Astrocyte (in vitro differentiated cells and primary cell): ENCODE results near the gene SRPK1. TPM values are rescaled to one million over a fixed set of nuclear protein-coding genes. Genes with fewer than 3 reads are reported as not detected.

ENCODE experiments used
- DNase-seq: peaks from one replicate; pipeline ENCODE4 v3.0.0-alpha.2; 2010; ENCODE audit warnings: low read depth
- FAIRE-seq: peaks from 2 replicates; lab custom pipeline; 2011; peaks lifted over from hg19 to GRCh38; lab: Jason Lieb, UNC
- H2AFZ ChIP-seq: 2 replicates; pipeline ENCODE4 v1.6.0; 2012; ENCODE audit warnings: low read depth, low read length, inconsistent platforms
- H3K27ac ChIP-seq: 2 replicates; pipeline ENCODE4 v1.5.1; 2011; ENCODE audit warnings: low read depth, low read length, inconsistent platforms
- H3K27me3 ChIP-seq: 2 replicates; pipeline ENCODE4 v1.6.0; 2011; ENCODE audit warnings: low read length, inconsistent platforms; ENCODE audit not compliant: insufficient read depth
- H3K36me3 ChIP-seq: 2 replicates; pipeline ENCODE4 v1.5.1; 2011; ENCODE audit warnings: low read length, inconsistent platforms; ENCODE audit not compliant: insufficient read depth
- H3K4me1 ChIP-seq: 2 replicates; pipeline ENCODE4 v1.5.1; 2011; ENCODE audit warnings: low read length, inconsistent platforms; ENCODE audit not compliant: insufficient read depth
- H3K4me2 ChIP-seq: 2 replicates; pipeline ENCODE4 v1.6.0; 2012; ENCODE audit warnings: low read length, inconsistent platforms
- H3K4me3 ChIP-seq: 2 replicates; pipeline ENCODE4 v1.5.1; 2011; ENCODE audit warnings: low read depth, mild to moderate bottlenecking, low read length, inconsistent platforms; ENCODE audit not compliant: insufficient read depth
- H3K79me2 ChIP-seq: 2 replicates; pipeline ENCODE4 v1.6.0; 2012; ENCODE audit warnings: mild to moderate bottlenecking, low read length, inconsistent platforms; ENCODE audit not compliant: insufficient read depth
- H3K9ac ChIP-seq: 2 replicates; pipeline ENCODE4 v1.6.0; 2012; ENCODE audit warnings: mild to moderate bottlenecking, low read length, inconsistent platforms
- H3K9me3 ChIP-seq: 2 replicates; pipeline ENCODE4 v1.5.1; 2012; ENCODE audit warnings: low read depth, mild to moderate bottlenecking, low read length, inconsistent platforms; ENCODE audit not compliant: insufficient read depth
- H4K20me1 ChIP-seq: 2 replicates; pipeline ENCODE4 v1.6.0; 2012; ENCODE audit warnings: low read length, inconsistent platforms; ENCODE audit not compliant: insufficient read depth
- H3K27ac Mint-ChIP-seq: one replicate; pipeline ENCODE4 v1.8.0; 2021; ENCODE audit warnings: mild to moderate bottlenecking, mixed read lengths; ENCODE audit not compliant: unreplicated experiment
- H3K27me3 Mint-ChIP-seq: one replicate; pipeline ENCODE4 v1.8.0; 2021; ENCODE audit warnings: low read depth, mixed read lengths; ENCODE audit not compliant: unreplicated experiment
- H3K36me3 Mint-ChIP-seq: one replicate; pipeline ENCODE4 v1.8.0; 2021; ENCODE audit warnings: low read depth, mixed read lengths; ENCODE audit not compliant: unreplicated experiment
- H3K4me1 Mint-ChIP-seq: one replicate; pipeline ENCODE4 v1.8.0; 2021; ENCODE audit warnings: low read depth, mixed read lengths; ENCODE audit not compliant: unreplicated experiment
- H3K4me3 Mint-ChIP-seq: one replicate; pipeline ENCODE4 v1.8.0; 2021; ENCODE audit warnings: mild to moderate bottlenecking, moderate library complexity, mixed read lengths; ENCODE audit not compliant: unreplicated experiment
- H3K9me3 Mint-ChIP-seq: one replicate; pipeline ENCODE4 v1.8.0; 2021; ENCODE audit warnings: mild to moderate bottlenecking, mixed read lengths; ENCODE audit not compliant: unreplicated experiment
- EZH2 ChIP-seq: IDR thresholded peaks from 2 replicates; pipeline ENCODE4 v1.6.1; 2012; ENCODE audit warnings: mild to moderate bottlenecking, low read length, inconsistent platforms; ENCODE audit not compliant: insufficient read depth
- total RNA-seq: library from RNA; stranded (reverse); gene quantifications from 2 replicates; pipeline ENCODE4 v1.2.1, GENCODE V29; 2021
- TF ChIP-seq, protein P1 (sequence below): IDR thresholded peaks from 2 replicates; pipeline ENCODE4 v1.5.1; 2011; ENCODE audit warnings: low read depth, mild to moderate bottlenecking, inconsistent platforms, low read length, moderate library complexity; ENCODE audit not compliant: insufficient read depth

The SRPK1 gene
- total RNA-seq, 1 donor from 2014 or later = 58.6 TPM

DNA sequence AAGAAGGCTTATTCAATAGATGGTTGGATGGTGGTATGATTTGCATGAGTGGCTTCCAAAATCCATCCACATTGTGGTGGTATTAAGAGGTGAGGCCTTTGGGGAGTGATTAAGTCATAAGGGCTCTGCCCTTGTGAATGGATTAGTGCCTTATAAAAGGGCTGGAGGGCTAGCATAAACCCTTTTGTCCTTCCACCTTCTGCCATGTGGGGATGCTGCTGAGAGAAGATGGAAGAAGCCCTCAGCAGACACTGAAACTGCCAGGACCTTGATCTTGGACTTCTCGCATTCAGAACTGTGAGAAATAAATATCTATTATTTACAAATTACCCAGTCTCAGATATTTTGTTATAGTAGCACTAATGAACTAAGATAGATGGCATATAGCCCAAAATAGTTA lies 27.8 kb upstream of the SRPK1 start:
- Mint-ChIP-seq H3K4me1 (peaks cover 6% of the 10 kb centered on the region), H3K27me3 (peaks cover 7% of the 10 kb centered on the region), H3K9me3 (peaks cover 4% of the 10 kb centered on the region), H3K4me3 (no peak overlapping the region), H3K36me3 (peaks cover 1% of the 10 kb centered on the region), H3K27ac (no peak overlapping the region)
- FAIRE-seq (no peak), DNase-seq (no peak)
- no peaks in the 10 kb centered on the region for H3K4me1 ChIP-seq
- TF ChIP-seq, protein P1, sequence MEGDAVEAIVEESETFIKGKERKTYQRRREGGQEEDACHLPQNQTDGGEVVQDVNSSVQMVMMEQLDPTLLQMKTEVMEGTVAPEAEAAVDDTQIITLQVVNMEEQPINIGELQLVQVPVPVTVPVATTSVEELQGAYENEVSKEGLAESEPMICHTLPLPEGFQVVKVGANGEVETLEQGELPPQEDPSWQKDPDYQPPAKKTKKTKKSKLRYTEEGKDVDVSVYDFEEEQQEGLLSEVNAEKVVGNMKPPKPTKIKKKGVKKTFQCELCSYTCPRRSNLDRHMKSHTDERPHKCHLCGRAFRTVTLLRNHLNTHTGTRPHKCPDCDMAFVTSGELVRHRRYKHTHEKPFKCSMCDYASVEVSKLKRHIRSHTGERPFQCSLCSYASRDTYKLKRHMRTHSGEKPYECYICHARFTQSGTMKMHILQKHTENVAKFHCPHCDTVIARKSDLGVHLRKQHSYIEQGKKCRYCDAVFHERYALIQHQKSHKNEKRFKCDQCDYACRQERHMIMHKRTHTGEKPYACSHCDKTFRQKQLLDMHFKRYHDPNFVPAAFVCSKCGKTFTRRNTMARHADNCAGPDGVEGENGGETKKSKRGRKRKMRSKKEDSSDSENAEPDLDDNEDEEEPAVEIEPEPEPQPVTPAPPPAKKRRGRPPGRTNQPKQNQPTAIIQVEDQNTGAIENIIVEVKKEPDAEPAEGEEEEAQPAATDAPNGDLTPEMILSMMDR = peak; percentile 11
- TF ChIP-seq EZH2 = no peak
- H3K9ac ChIP-seq = no peak overlapping the region
- no peaks in the 10 kb centered on the region for H3K79me2 ChIP-seq
- H3K9me3 ChIP-seq = no peaks in the 10 kb centered on the region
- no peaks in the 10 kb centered on the region for H4K20me1 ChIP-seq
- no peaks in the 10 kb centered on the region for H3K27me3 ChIP-seq
- H2AFZ ChIP-seq = no peak overlapping the region
- H3K27ac ChIP-seq = no peak overlapping the region
- H3K4me3 ChIP-seq = no peak overlapping the region
- no peaks in the 10 kb centered on the region for H3K36me3 ChIP-seq
- no peak overlapping the region for H3K4me2 ChIP-seq

DNA sequence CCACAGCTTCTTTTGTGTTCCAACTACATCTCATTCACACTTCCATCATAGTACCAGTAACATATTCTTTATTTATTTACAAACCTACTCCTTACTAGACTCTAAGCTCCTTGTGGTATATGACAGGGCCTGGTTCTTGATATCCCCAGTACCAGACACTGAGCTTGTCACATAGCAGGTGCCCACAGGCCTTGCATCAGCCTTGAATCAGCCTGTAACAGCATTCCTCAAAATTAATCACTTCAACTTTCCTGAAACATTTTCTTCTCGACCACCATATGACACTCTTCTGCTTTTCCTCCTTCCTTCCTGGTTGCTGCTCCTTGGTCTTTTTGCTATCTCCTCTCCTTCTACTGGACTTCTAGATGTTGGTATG lies 24.7 kb upstream of the SRPK1 start:
- Histone ChIP-seq H3K4me3 (no peak overlapping the region), H3K27me3 (no peaks in the 10 kb centered on the region), H3K4me1 (no peaks in the 10 kb centered on the region), H3K36me3 (no peaks in the 10 kb centered on the region), H3K9me3 (no peaks in the 10 kb centered on the region), H3K27ac (no peak overlapping the region), H2AFZ (no peak overlapping the region), H3K9ac (no peak overlapping the region), H3K4me2 (no peak overlapping the region), H4K20me1 (no peaks in the 10 kb centered on the region), H3K79me2 (no peaks in the 10 kb centered on the region)
- peaks cover 2% of the 10 kb centered on the region for H3K27me3 Mint-ChIP-seq
- peaks cover 3% of the 10 kb centered on the region for H3K9me3 Mint-ChIP-seq
- H3K27ac Mint-ChIP-seq = no peak overlapping the region
- no peak for DNase-seq
- no peak for TF ChIP-seq EZH2
- TF ChIP-seq, protein P1 = no peak
- no peak overlapping the region for H3K4me3 Mint-ChIP-seq
- H3K36me3 Mint-ChIP-seq = no peaks in the 10 kb centered on the region
- H3K4me1 Mint-ChIP-seq = no peaks in the 10 kb centered on the region
- no peak for FAIRE-seq

DNA sequence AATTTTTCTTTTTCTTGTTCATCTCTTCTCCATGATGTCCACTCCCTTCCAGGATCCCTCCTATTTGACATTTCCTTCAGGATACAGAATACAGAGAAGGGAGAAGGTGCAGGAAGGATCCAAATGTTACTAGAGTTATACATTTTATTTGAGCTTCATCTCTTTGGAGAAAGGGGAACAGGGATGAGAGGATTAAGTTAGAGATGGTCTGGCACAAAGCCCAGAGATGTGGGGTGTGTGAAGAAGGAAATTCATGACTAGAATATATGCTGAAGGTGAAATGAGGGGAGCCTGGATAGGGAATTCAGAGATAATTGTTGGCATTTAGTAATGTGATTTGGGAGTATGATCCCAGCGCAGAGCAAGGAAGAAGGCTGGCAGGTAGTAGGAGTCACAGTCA lies 22.5 kb upstream of the SRPK1 start:
- Mint-ChIP-seq H3K4me1 (no peaks in the 10 kb centered on the region), H3K9me3 (peaks cover 9% of the 10 kb centered on the region), H3K4me3 (no peak overlapping the region), H3K27me3 (peaks cover 2% of the 10 kb centered on the region), H3K27ac (no peak overlapping the region), H3K36me3 (no peaks in the 10 kb centered on the region)
- Histone ChIP-seq H3K4me1 (no peaks in the 10 kb centered on the region), H3K9ac (no peak overlapping the region), H3K27ac (no peak overlapping the region), H2AFZ (no peak overlapping the region), H3K27me3 (no peaks in the 10 kb centered on the region), H4K20me1 (no peaks in the 10 kb centered on the region), H3K4me3 (no peak overlapping the region), H3K9me3 (no peaks in the 10 kb centered on the region), H3K4me2 (no peak overlapping the region), H3K79me2 (no peaks in the 10 kb centered on the region), H3K36me3 (no peaks in the 10 kb centered on the region)
- DNase-seq (no peak), FAIRE-seq (no peak)
- TF ChIP-seq, protein P1 = no peak
